ENCODE measurements around the gene CACNA1H.

The CACNA1H gene

GRCh38 chr16:1156055-1156982, 3.4 kb downstream of the CACNA1H start:
- in situ Hi-C loops (cut with MboI; ENCODE audit: low sequenced_read_pairs): no loop called here

DNA sequence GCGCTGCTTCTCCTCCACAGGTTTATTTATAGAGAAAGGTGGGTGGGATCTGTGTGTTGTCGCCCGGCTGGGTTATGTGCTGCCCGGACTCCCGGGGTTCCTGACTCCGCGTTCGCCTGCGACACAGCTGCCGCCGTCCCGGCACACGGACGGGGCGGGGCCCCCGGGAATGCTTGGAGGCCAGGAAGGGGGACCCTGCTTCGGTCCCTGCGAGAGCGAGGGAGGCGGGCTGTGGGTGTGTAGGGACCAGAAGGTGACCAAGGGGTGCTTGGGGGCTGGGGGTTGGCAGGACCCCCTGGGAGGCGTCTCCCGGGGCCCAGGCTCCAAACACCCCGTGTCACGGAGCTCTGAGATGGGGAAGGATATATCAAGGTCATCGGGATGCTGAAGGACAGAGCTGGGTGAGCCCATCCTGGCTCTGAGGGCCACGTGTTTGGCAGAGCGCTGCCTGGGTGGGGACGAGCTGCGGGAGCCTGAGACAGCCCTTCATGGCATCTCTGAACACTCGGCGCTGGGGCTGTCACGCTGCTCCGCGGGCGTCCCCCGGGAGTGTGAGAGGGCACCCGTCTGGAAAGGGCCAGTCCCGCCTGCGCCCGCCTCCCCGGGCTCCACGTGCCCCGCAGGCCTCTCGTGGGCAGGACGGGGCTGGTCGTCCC, 4.2 kb downstream of the CACNA1H start:
- in situ Hi-C loops (cut with MboI; ENCODE audit: low sequenced_read_pairs): no loop called here

DNA sequence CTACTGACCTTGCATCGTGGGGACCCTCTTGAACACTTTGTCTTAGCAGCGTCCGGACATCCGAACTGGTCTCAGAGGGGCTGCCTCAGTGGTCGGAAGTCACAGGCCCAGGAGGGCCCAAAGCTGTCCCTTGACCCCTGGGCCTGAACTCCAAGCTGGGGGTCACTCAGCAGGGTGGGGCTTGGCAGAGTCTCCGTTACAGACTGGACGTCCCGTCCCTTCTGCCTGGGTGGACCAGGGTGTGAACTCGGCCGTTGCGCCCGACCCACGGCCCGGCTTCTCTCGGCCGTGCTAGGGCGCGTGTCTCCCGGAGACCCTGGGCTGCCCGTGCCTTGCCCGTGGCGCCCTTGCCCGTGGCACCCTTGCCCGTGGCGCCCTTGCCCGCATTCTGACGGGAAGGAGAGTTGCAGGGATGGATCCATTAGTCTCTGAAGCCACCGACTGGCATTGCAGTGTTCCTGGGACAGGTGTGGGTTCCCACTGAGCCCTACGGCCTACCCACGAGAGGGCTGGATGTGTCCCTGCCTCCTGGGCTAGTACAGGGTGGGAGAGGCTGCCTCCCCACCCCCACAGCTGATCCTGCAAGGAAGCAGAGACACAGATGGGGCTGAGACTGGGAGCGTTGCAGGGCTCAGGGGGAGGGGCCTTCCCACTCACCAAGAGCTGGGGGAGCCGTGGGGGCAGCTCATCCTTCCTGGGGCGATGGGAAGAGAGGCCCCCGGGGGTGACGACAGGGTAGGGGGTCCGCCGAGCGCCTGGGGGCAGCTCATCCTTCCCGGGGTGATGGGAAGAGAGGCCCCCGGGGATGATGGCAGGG, 4.9 kb downstream of the CACNA1H start:
- in situ Hi-C loops (cut with MboI; ENCODE audit: low sequenced_read_pairs): no loop called here

GRCh38 chr16:1158456-1159324, 5.8 kb downstream of the CACNA1H start:
- in situ Hi-C loops (cut with MboI; ENCODE audit: low sequenced_read_pairs): no loop called here

GRCh38 chr16:1159325-1159972, 6.5 kb downstream of the CACNA1H start:
- in situ Hi-C loops (cut with MboI; ENCODE audit: low sequenced_read_pairs): no loop called here

DNA sequence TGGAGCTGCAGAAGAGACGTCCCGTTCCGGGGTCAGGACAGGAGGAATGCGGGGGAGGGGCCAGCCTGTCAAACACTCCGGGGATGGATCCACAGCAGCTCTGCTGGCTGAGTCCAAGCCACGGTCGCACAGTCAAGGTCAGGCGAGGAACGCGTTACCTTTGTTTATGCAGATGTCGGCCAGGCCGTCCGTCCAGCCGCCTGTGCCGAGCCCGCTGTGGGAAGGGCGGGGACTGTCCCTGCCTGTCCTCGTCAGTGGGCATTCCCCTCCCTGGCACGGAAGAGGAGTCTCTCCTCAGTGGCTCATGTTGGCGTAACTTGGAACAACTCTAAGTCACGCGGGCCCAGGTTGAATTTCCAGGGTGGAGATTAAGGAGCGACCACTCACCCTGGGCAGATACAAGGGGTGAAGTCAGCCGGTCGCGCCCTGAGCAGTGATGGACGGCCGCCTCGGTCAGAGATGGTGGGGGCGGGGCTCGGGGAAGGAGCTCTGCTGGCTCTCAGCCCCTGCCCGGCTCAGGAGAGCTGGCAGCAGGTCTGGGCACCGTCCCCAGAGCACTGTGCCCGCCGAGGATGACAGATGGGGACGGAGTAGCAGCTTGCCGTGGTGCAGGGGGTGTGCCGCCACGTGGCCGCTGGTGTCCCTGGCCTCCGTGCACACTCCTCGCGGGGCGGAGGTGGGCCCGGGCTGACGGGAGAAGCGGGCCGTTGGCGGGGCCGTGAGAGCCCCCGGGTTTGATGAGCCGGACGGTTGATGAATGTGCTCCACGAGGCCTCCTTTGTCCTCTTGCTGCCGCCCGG, 7.3 kb downstream of the CACNA1H start:
- in situ Hi-C loops (cut with MboI; ENCODE audit: low sequenced_read_pairs): no loop called here

- in situ Hi-C loops (cut with MboI; ENCODE audit: low sequenced_read_pairs): no loop called here
Measured at GRCh38 chr16:1160773-1161348, 8.0 kb downstream of the CACNA1H start.

DNA sequence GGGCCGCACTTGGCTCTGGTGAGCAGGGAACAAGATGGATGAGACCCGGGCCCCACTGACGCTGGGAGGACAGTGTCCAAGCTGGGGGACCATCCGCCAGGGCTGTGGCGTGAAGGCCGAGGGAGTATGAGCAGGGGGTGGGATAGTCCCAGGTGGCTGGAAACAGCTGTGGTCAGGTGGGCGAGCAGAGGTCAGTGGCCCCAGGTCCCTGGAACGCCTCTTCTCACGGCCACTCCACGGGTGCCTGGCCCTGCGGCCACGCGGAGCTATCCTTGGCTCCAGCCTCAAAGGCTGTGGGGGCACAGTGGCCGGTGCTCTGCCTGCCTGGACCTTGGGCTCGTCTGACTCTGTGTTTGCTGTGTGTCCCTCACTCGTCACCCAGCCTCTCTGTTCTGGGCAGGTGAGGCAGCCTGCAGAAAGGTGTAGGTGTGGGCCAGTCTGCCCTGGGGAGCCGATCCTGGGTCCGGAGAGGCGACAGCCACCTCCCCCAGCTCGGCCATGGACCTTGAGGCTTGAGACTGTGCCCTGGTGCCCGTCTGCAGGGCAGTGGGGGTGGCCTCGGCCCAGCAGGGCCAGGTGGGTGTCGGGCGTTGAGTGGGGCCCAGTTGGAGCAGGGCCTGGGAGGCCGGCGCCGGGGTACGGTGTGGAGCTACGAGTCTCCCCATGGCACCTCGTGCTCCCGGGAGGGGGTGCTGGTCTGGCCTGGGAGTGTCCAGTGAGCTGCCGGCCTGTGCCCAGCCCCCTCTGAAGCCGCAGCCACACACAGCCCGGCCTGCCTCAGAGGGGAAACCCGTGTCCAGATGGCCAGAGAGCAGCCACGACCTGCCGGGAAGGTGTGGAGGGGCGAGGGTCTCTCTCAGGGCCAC, 10.0 kb downstream of the CACNA1H start:
- in situ Hi-C loops (cut with MboI; ENCODE audit: low sequenced_read_pairs): no loop called here

- in situ Hi-C loops (cut with MboI; ENCODE audit: low sequenced_read_pairs): no loop called here
Measured at GRCh38 chr16:1163567-1164055, 10.7 kb downstream of the CACNA1H start.

GRCh38 chr16:1164382-1164781, 11.5 kb downstream of the CACNA1H start:
- in situ Hi-C loops (cut with MboI; ENCODE audit: low sequenced_read_pairs): no loop called here

DNA sequence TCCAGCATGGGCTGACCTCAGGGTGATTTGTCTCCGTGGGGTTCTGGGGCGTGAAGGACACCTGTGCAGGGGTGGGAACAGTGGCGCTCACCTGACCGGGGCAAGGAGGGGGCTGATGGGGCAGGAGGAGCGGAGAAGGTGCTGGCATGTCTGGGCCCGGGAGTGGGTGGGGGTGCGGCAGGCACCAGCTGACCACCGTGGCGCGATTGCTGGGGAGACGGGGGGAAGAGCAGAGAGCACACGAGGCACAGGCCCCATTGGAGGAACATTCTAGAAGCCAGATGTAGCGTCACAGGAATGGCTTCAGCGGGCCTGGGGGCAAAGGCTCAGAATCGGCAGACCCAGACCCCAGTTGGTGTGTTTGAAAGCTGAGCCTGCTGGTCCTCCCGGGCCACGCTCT, 12.1 kb downstream of the CACNA1H start:
- in situ Hi-C loops (cut with MboI; ENCODE audit: low sequenced_read_pairs): no loop called here

GRCh38 chr16:1165511-1165910, 12.6 kb downstream of the CACNA1H start:
- in situ Hi-C loops (cut with MboI; ENCODE audit: low sequenced_read_pairs): no loop called here

- in situ Hi-C loops (cut with MboI; ENCODE audit: low sequenced_read_pairs): no loop called here
Measured at GRCh38 chr16:1167276-1168107, 14.6 kb downstream of the CACNA1H start.

- in situ Hi-C loops (cut with MboI; ENCODE audit: low sequenced_read_pairs): no loop called here
Measured at GRCh38 chr16:1168837-1169236, 15.9 kb downstream of the CACNA1H start.

- in situ Hi-C loops (cut with MboI; ENCODE audit: low sequenced_read_pairs): no loop called here
Measured at GRCh38 chr16:1169285-1170075, 16.6 kb downstream of the CACNA1H start.

GRCh38 chr16:1170076-1170418, 17.1 kb downstream of the CACNA1H start:
- in situ Hi-C loops (cut with MboI; ENCODE audit: low sequenced_read_pairs): no loop called here
